ENCODE measurements around the gene TM9SF4.

- no peak for TF ChIP-seq MAX (IDR thresholded peaks at IDR 0.05; ENCODE audit: low read depth, low read length)
- TF ChIP-seq CTCF (IDR thresholded peaks at IDR 0.05; ENCODE audit: low read depth, low read length) = no peak
Measured at GRCh38 chr20:32201977-32202363, 92.5 kb downstream of the TM9SF4 start.

Data from NB4 (cell line).